ENCODE results near the gene DHX16.
"Not testable (repeated sequence)": the region's sequence is repeated elsewhere in the genome, so short reads cannot be mapped to it uniquely, and the experiment has no call there.

DHX16 gene

GRCh38 chr6:30678964-30679726 lies 6.3 kb upstream of the DHX16 start:
- DNase-seq (ENCODE audit: low spot score) = peak; percentile 83

- DNase-seq (ENCODE audit: low spot score) = no peak
Observed at GRCh38 chr6:30676660-30677285, 4.0 kb upstream of the DHX16 start.

GRCh38 chr6:30670760-30671527 lies 1.9 kb downstream of the DHX16 start:
- no peak for DNase-seq (ENCODE audit: low spot score)

GRCh38 chr6:30666300-30666699 lies 6.5 kb downstream of the DHX16 start:
- not testable (repeated sequence) for DNase-seq (ENCODE audit: low spot score)

- DNase-seq (ENCODE audit: low spot score) = no peak
Observed at GRCh38 chr6:30664994-30665767, 7.6 kb downstream of the DHX16 start.

- not testable (repeated sequence) for DNase-seq (ENCODE audit: low spot score)
Observed at GRCh38 chr6:30657922-30658321, 14.9 kb downstream of the DHX16 start.

- no peak for DNase-seq (ENCODE audit: low spot score)
Observed at GRCh38 chr6:30657454-30657853, 15.4 kb downstream of the DHX16 start.

GRCh38 chr6:30656513-30656912 lies 16.3 kb downstream of the DHX16 start:
- no peak for DNase-seq (ENCODE audit: low spot score)

GRCh38 chr6:30655743-30656094 lies 17.1 kb downstream of the DHX16 start:
- no peak for DNase-seq (ENCODE audit: low spot score)

- no peak for DNase-seq (ENCODE audit: low spot score)
Observed at GRCh38 chr6:30654798-30655742, 17.7 kb downstream of the DHX16 start.

- no peak for DNase-seq (ENCODE audit: low spot score)
Observed at GRCh38 chr6:30651143-30651542, 21.7 kb downstream of the DHX16 start.

- DNase-seq (ENCODE audit: low spot score) = peak; percentile 83
Observed at GRCh38 chr6:30647242-30648116, 25.3 kb downstream of the DHX16 start.

- peak; percentile 98 for DNase-seq (ENCODE audit: low spot score)
Observed at GRCh38 chr6:30646450-30647241, 26.2 kb downstream of the DHX16 start, which contains the start of gene C6orf136. TSS of gene C6orf136 (plus strand) at chr6:30647133. CDS start at chr6:30647232, 99 bp downstream.

- DNase-seq (ENCODE audit: low spot score) = no peak
Observed at GRCh38 chr6:30645989-30646388, 26.8 kb downstream of the DHX16 start.

GRCh38 chr6:30644769-30645168 lies 28.0 kb downstream of the DHX16 start:
- no peak for DNase-seq (ENCODE audit: low spot score)

- DNase-seq (ENCODE audit: low spot score) = no peak
Observed at GRCh38 chr6:30643656-30644055, 29.1 kb downstream of the DHX16 start.

- DNase-seq (ENCODE audit: low spot score) = no peak
Observed at GRCh38 chr6:30641048-30641447, 31.8 kb downstream of the DHX16 start.

GRCh38 chr6:30640481-30640880 lies 32.3 kb downstream of the DHX16 start:
- no peak for DNase-seq (ENCODE audit: low spot score)

GRCh38 chr6:30635834-30636233 lies 37.0 kb downstream of the DHX16 start:
- no peak for DNase-seq (ENCODE audit: low spot score)
